Astrocyte of the spinal cord (primary cell): ENCODE data around the gene TOMM20.

Experiments used
- DNase-seq: peaks from one replicate; pipeline ENCODE4 v3.0.0; 2011; ENCODE audit warnings: low read depth, low spot score
- H3K4me3 ChIP-seq: 2 replicates; pipeline ENCODE4 v1.5.1; 2011; ENCODE audit warnings: low read depth, mild to moderate bottlenecking, low read length, moderate library complexity
- CTCF ChIP-seq: IDR thresholded peaks from 2 replicates; pipeline ENCODE4 v1.5.1; 2012; ENCODE audit warnings: low read depth, mild to moderate bottlenecking, low read length, inconsistent platforms
- in situ Hi-C: cut with HindIII; loops from 2 replicates; pipeline ENCODE4 v1.10.0; 2017; ENCODE audit warnings: low sequenced_read_pairs

Gene TOMM20

GRCh38 chr1:235128456-235129328, at the start of gene TOMM20:
TOMM20 (minus strand) TSS chr1:235128837; CDS start chr1:235128715, 122 bp downstream.
- no peak for TF ChIP-seq CTCF
- in situ Hi-C loops = no loop called here
- peak within 1 kb of the TSS; percentile 94 for H3K4me3 ChIP-seq
- peak; percentile 98 for DNase-seq

GRCh38 chr1:235176486-235176885, 47.8 kb upstream of the TOMM20 start:
- no peak for DNase-seq
- TF ChIP-seq CTCF = no peak
- in situ Hi-C loops = no loop called here
- H3K4me3 ChIP-seq = no peak overlapping the region

GRCh38 chr1:235169986-235170385, 41.3 kb upstream of the TOMM20 start:
- TF ChIP-seq CTCF = no peak
- no peak overlapping the region for H3K4me3 ChIP-seq
- no peak for DNase-seq
- in situ Hi-C loops = no loop called here

GRCh38 chr1:235168375-235168774, 39.7 kb upstream of the TOMM20 start:
- no peak for TF ChIP-seq CTCF

GRCh38 chr1:235161685-235162327, 33.2 kb upstream of the TOMM20 start:
- no peak for DNase-seq
- no peak for TF ChIP-seq CTCF

More at GRCh38 chr1:235168375-235168774, 39.7 kb upstream of the TOMM20 start:
- no peak for DNase-seq
- no peak overlapping the region for H3K4me3 ChIP-seq
- in situ Hi-C loops = no loop called here

GRCh38 chr1:235160957-235161684, 32.5 kb upstream of the TOMM20 start, which contains the start of gene RBM34:
RBM34 (minus strand) TSS chr1:235161250; CDS start chr1:235161226, 24 bp downstream.
- H3K4me3 ChIP-seq = peak within 1 kb of the TSS; percentile 94
- TF ChIP-seq CTCF = peak; percentile 17
- in situ Hi-C loops = no loop called here
- peak; percentile 93 for DNase-seq

More at GRCh38 chr1:235161685-235162327, 33.2 kb upstream of the TOMM20 start:
- H3K4me3 ChIP-seq = peak overlapping the region; percentile 94
- in situ Hi-C loops = no loop called here
